ENCODE data around the gene CNN1.

Gene CNN1

GRCh38 chr19:11576227-11576626 lies 37.6 kb downstream of the CNN1 start:
- no peak for TF ChIP-seq GATA2 (IDR thresholded peaks at IDR 0.05; ENCODE audit: low read depth, low read length)

- TF ChIP-seq GATA2 (IDR thresholded peaks at IDR 0.05; ENCODE audit: low read depth, low read length) = no peak
- TF ChIP-seq GATA3 (IDR thresholded peaks at IDR 0.05; ENCODE audit: low read depth, low read length) = no peak
These were observed 39.0 kb downstream of the CNN1 start, which contains the start of gene ACP5 for GRCh38 chr19:11577451-11578257. Gene ACP5, minus strand, starts transcription at chr19:11577645. Its CDS starts 328 bp downstream, at chr19:11577317.

- no peak for TF ChIP-seq GATA2 (IDR thresholded peaks at IDR 0.05; ENCODE audit: low read depth, low read length)
- TF ChIP-seq GATA3 (IDR thresholded peaks at IDR 0.05; ENCODE audit: low read depth, low read length) = no peak
These were observed 39.8 kb downstream of the CNN1 start for GRCh38 chr19:11578258-11579142.

- no peak for TF ChIP-seq GATA2 (IDR thresholded peaks at IDR 0.05; ENCODE audit: low read depth, low read length)
- TF ChIP-seq GATA3 (IDR thresholded peaks at IDR 0.05; ENCODE audit: low read depth, low read length) = no peak
These were observed 41.5 kb downstream of the CNN1 start for GRCh38 chr19:11580116-11580515.

GRCh38 chr19:11581740-11582139 lies 43.1 kb downstream of the CNN1 start:
- no peak for TF ChIP-seq GATA3 (IDR thresholded peaks at IDR 0.05; ENCODE audit: low read depth, low read length)
- TF ChIP-seq GATA2 (IDR thresholded peaks at IDR 0.05; ENCODE audit: low read depth, low read length) = no peak

- TF ChIP-seq GATA3 (IDR thresholded peaks at IDR 0.05; ENCODE audit: low read depth, low read length) (no peak), GATA2 (IDR thresholded peaks at IDR 0.05; ENCODE audit: low read depth, low read length) (no peak)
These were observed 47.7 kb downstream of the CNN1 start for GRCh38 chr19:11586331-11586730.

- no peak for TF ChIP-seq GATA3 (IDR thresholded peaks at IDR 0.05; ENCODE audit: low read depth, low read length)
- TF ChIP-seq GATA2 (IDR thresholded peaks at IDR 0.05; ENCODE audit: low read depth, low read length) = no peak
These were observed 48.8 kb downstream of the CNN1 start for GRCh38 chr19:11587302-11587974.

GRCh38 chr19:11587975-11588631 lies 49.5 kb downstream of the CNN1 start:
- TF ChIP-seq GATA2 (IDR thresholded peaks at IDR 0.05; ENCODE audit: low read depth, low read length) = no peak
- no peak for TF ChIP-seq GATA3 (IDR thresholded peaks at IDR 0.05; ENCODE audit: low read depth, low read length)

- TF ChIP-seq GATA3 (IDR thresholded peaks at IDR 0.05; ENCODE audit: low read depth, low read length) (no peak), GATA2 (IDR thresholded peaks at IDR 0.05; ENCODE audit: low read depth, low read length) (no peak)
These were observed 55.4 kb downstream of the CNN1 start for GRCh38 chr19:11594084-11594483.

- TF ChIP-seq GATA3 (IDR thresholded peaks at IDR 0.05; ENCODE audit: low read depth, low read length) = no peak
- TF ChIP-seq GATA2 (IDR thresholded peaks at IDR 0.05; ENCODE audit: low read depth, low read length) = no peak
These were observed 57.5 kb downstream of the CNN1 start for GRCh38 chr19:11596156-11596555.

- TF ChIP-seq GATA3 (IDR thresholded peaks at IDR 0.05; ENCODE audit: low read depth, low read length) = no peak
- no peak for TF ChIP-seq GATA2 (IDR thresholded peaks at IDR 0.05; ENCODE audit: low read depth, low read length)
These were observed 58.8 kb downstream of the CNN1 start, which contains the start of gene ZNF627 for GRCh38 chr19:11597202-11598102. Gene ZNF627, plus strand, starts transcription at chr19:11597483. Its CDS starts 145 bp downstream, at chr19:11597628.

GRCh38 chr19:11598103-11598483 lies 59.4 kb downstream of the CNN1 start:
- TF ChIP-seq GATA2 (IDR thresholded peaks at IDR 0.05; ENCODE audit: low read depth, low read length) (no peak), GATA3 (IDR thresholded peaks at IDR 0.05; ENCODE audit: low read depth, low read length) (no peak)

GRCh38 chr19:11598746-11599145 lies 60.1 kb downstream of the CNN1 start:
- TF ChIP-seq GATA3 (IDR thresholded peaks at IDR 0.05; ENCODE audit: low read depth, low read length) = no peak
- TF ChIP-seq GATA2 (IDR thresholded peaks at IDR 0.05; ENCODE audit: low read depth, low read length) = no peak

Measured in SH-SY5Y (cell line).